Measurements from ENCODE around the gene CD79B. TPM values are rescaled to one million over a fixed set of nuclear protein-coding genes. Genes with fewer than 3 reads are reported as not detected.
A peak's percentile ranks its signal among the peaks of the same experiment; 100 is the strongest.
"Not testable (repeated sequence)": the region's sequence is repeated elsewhere in the genome, so short reads cannot be mapped to it uniquely, and the experiment has no call there.

The CD79B gene
- total RNA-seq, 2 experiments from 2014 or later, result 39.1 to 40.9 TPM

DNA sequence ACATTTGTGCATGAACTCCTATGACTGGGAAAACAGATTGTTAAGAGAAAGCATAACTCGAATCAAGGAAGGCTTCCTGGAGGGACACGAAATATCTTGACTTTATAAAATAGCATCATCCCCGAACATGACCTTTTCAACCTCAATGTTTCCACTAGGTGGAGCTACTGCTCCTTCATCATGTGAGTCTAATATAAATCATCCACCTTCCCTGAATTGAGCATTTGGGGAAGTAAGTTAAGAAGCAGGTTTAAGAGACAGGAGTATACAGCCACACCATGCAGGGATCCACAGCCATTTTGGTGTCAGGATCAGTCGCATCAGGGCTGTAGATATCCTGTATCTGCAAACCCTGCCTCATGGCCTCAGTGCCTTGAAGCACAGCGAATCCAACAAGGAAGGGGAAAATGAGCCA is 28.3 kb downstream of the CD79B start:
- POLR2A ChIA-PET; H3K27ac Mint-ChIP-seq; H3K36me3 Mint-ChIP-seq; DNase-seq; H3K9me3 Mint-ChIP-seq; intact Hi-C loops (cut with micrococcal nuclease); H3K27me3 Mint-ChIP-seq; H3K4me3 Mint-ChIP-seq: not testable (repeated sequence)
- H3K4me1 Mint-ChIP-seq (ENCODE audit: low read depth), result peaks cover 16% of the 10 kb centered on the region
- CTCF ChIA-PET, result interaction anchor here (0.8 to 4.7 kb wide), 11 partner anchors 8 to 355 kb away, joined by 3 to 28 read pairs (median 6); no protein-coding TSS in a partner anchor

DNA sequence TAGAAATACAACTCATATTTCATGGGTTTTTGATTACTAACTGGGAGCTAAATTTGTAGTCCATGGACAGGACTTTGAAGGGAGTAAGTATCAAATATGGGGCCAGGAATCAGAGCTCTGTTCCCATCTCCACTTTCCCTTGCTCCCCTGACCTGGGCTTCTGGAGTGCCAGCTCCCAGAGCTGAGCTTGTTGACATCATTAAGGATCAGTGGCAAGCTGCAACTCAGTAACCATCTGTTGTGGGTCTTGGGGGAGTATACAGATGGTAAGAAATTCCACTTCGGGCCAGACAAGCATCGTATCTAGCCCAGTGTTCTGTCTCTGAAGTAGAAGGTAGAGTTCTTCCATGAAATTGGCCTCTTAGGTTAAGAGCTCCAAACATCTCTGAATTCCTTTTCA is 30.2 kb downstream of the CD79B start:
- H3K9me3 Mint-ChIP-seq; H3K4me3 Mint-ChIP-seq; H3K36me3 Mint-ChIP-seq; H3K27me3 Mint-ChIP-seq; H3K27ac Mint-ChIP-seq; POLR2A ChIA-PET; DNase-seq; intact Hi-C loops (cut with micrococcal nuclease): not testable (repeated sequence)
- H3K4me1 Mint-ChIP-seq (ENCODE audit: low read depth), result peaks cover 19% of the 10 kb centered on the region
- CTCF ChIA-PET, result interaction anchor here (0.6 to 4.7 kb wide), 9 partner anchors 10 to 270 kb away, joined by 3 to 28 read pairs (median 16); partner anchors contain the start of gene GH1

DNA sequence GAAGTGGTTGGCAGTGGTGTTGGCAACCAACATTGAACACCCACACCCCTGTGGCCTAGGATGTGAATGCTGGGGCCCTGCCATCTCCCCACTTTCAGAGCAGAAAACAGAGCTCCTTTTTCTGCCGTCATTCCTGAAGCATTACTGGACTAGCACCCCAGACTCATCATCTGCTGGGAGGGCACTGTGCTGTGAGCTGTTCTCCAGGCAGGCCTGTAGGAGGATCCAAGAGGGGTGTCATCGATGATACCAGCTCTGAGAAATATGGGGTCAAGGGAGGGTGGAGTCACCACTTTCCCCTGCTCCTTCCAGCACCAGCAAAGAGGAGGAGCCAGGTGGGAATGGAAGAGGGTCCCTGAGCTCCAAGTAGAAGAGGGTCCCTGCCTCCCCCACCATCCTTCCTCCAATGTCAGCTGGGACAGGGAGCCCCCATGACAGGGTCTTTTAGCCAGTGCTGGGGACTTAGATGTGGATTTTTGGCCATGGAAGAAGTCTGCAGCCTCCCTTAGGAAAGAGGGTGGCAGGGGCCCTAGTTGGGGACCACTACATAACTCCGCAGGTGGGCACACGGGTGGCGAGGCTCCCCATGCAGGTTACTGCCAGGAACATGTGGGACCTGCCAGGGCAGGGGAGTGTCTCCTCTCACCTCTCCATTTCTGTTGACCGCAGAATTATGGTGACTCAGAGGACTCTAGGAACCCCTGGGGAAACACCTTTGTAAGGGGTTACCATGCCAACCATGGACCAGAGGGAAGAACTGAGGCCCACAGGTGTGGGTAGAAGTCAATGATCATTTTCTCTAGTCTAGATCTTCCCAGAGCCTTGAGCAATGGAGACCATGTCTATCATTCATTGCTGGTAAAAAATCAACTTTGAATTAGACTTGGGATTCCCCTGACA is 33.0 kb downstream of the CD79B start:
- H3K27me3 Mint-ChIP-seq, POLR2A ChIA-PET, H3K9me3 Mint-ChIP-seq, H3K4me3 Mint-ChIP-seq, H3K27ac Mint-ChIP-seq, H3K36me3 Mint-ChIP-seq: not testable (repeated sequence)
- CTCF ChIA-PET, result interaction anchor here (0.9 to 1.1 kb wide), 2 partner anchors 9 to 47 kb away, joined by 4 to 7 read pairs; no protein-coding TSS in a partner anchor
- H3K4me1 Mint-ChIP-seq (ENCODE audit: low read depth), result peaks cover 19% of the 10 kb centered on the region
- peak; percentile 74 for DNase-seq
- intact Hi-C loops (cut with micrococcal nuclease), result loop anchor here (5.0 kb wide), 1 partner anchor 128 kb away; no protein-coding TSS in a partner anchor

DNA sequence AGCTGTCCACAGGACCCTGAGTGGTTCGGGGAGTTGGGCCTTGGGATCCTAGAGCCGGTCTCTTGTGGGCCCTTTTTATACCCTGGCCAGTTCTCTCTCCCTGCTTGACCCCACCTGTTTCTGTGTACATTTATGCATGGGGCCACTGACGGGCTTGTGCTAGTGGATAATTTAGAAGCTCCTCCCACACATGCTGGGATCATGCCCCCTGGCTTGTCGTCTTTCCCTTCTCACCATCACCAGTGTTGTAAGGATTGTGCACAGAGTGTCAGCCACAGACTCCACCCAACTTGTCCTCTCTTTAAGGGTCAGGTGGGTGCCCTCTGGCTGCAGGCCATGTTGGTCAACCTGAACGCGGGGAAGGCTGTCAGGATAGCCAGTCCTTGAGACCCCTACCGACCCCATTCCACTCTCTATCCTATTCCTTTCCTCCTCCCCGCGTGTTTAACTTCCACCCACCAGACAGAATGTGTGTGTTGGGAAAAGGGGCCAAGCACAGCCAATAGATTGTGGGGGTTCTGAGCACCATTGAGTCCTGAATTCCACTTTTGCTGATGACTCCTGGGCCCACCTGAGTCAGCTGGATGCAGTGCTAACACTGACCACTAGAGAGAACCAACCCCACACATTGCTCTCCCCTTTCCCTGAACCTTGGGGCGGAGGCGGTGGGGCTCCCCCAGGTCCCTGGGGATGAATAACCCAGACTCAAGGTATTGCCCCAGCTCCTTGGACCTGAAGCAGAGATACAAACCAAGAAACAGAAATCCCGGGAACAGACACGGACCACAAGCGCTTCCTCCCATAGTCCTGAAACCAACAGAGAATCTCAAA is 35.4 kb downstream of the CD79B start, which contains the start of gene CSH1:
CSH1 (minus strand) TSS at position 51 of the 831 bp plus-strand sequence. CDS start 63 bp downstream, outside the sequence.
- intact Hi-C loops (cut with micrococcal nuclease), result loop anchor here (5.0 kb wide), 1 partner anchor 131 kb away; no protein-coding TSS in a partner anchor
- H3K27me3 Mint-ChIP-seq, POLR2A ChIA-PET, H3K36me3 Mint-ChIP-seq, H3K4me3 Mint-ChIP-seq, DNase-seq, H3K27ac Mint-ChIP-seq, H3K9me3 Mint-ChIP-seq: not testable (repeated sequence)
- CTCF ChIA-PET, result interaction anchor here (0.6 kb wide), 1 partner anchor 420 kb away, joined by 5 read pairs; no protein-coding TSS in a partner anchor
- H3K4me1 Mint-ChIP-seq (ENCODE audit: low read depth), result peaks cover 15% of the 10 kb centered on the region

DNA sequence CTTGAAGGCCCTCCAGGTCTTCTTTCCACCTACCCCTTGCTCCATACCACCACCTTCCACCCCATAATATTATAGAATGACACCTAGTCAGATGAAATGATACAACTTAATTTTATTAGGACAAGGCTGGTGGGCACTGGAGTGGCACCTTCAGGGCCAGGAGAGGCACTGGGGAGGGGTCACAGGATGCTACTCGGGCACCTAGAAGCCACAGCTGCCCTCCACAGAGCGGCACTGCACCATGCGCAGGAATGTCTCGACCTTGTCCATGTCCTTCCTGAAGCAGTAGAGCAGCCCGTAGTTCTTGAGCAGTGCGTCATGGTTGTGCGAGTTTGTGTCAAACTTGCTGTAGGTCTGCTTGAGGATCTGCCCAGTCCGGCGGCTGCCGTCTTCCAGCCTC is 37.3 kb downstream of the CD79B start:
- H3K9me3 Mint-ChIP-seq, DNase-seq, H3K4me3 Mint-ChIP-seq, POLR2A ChIA-PET, H3K27me3 Mint-ChIP-seq, H3K36me3 Mint-ChIP-seq, CTCF ChIA-PET, H3K27ac Mint-ChIP-seq: not testable (repeated sequence)
- intact Hi-C loops (cut with micrococcal nuclease), result loop anchor here (5.0 kb wide), 1 partner anchor 132 kb away; no protein-coding TSS in a partner anchor
- peaks cover 13% of the 10 kb centered on the region for H3K4me1 Mint-ChIP-seq (ENCODE audit: low read depth)

DNA sequence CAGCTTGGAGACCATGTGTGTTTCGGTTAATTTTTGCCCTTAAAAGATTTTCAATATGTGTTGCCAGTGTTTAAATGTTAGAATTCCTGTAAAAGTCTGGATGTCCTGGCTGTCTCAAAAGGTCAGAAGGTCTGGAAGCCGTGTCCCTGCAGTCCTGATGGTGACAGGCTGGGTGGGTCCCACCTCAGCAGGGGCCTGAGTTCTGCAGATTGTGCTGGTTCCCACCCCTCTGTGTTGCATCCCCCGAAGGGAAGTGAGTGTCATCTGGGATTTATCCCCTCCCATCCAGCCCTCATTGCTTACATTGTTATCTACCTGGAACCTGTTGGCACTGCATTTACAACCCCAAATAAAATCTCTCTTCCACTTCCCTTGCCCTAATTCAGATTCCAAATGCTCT is 38.1 kb downstream of the CD79B start:
- H3K4me1 Mint-ChIP-seq (ENCODE audit: low read depth); intact Hi-C loops (cut with micrococcal nuclease); H3K4me3 Mint-ChIP-seq; H3K9me3 Mint-ChIP-seq; H3K27ac Mint-ChIP-seq; DNase-seq; H3K27me3 Mint-ChIP-seq; H3K36me3 Mint-ChIP-seq; POLR2A ChIA-PET: not testable (repeated sequence)
- CTCF ChIA-PET, result interaction anchor here (5.2 kb wide), 1 partner anchor 17 kb away, joined by 18 read pairs; the partner anchor contains the start of gene CSHL1

DNA sequence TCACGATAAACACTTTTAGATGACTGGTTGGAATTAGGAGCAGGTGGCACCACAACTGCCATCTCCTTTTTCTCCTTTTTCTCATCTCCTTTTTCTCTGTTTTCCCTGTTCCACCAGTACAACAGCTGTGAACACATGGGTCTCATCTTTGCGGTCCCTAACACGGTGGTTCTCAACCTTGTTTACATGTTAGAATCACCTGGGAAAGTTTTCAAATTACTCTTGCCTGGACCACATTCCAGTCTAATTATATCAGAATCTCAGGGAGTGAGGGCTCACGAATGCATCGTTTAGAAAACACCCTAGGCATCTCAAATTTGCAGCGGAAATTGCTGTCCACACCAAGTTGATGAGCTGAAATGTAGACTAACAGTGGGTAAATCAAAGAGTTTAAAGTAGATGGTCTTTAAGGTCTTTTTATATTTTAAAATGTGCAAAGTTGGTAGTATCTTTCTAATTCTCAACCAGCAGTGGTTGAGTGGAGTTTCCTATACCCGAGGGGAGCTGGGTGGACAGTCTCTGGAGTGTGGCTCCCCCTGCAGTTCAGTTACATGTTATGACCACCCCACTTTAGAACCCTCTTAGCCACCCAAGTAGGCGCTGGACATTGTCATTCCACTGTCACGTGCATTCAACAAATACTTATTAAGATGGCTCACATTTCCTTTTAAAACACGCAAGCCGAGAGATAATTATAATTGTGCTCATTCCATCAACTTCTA is 39.7 kb downstream of the CD79B start:
- H3K36me3 Mint-ChIP-seq; H3K9me3 Mint-ChIP-seq; DNase-seq; H3K4me3 Mint-ChIP-seq; H3K27ac Mint-ChIP-seq; H3K4me1 Mint-ChIP-seq (ENCODE audit: low read depth); POLR2A ChIA-PET; H3K27me3 Mint-ChIP-seq; intact Hi-C loops (cut with micrococcal nuclease): not testable (repeated sequence)
- CTCF ChIA-PET, result interaction anchor here (0.6 to 5.2 kb wide), 7 partner anchors 11 to 600 kb away, joined by 3 to 21 read pairs (median 4); partner anchors contain the start of gene CSHL1

DNA sequence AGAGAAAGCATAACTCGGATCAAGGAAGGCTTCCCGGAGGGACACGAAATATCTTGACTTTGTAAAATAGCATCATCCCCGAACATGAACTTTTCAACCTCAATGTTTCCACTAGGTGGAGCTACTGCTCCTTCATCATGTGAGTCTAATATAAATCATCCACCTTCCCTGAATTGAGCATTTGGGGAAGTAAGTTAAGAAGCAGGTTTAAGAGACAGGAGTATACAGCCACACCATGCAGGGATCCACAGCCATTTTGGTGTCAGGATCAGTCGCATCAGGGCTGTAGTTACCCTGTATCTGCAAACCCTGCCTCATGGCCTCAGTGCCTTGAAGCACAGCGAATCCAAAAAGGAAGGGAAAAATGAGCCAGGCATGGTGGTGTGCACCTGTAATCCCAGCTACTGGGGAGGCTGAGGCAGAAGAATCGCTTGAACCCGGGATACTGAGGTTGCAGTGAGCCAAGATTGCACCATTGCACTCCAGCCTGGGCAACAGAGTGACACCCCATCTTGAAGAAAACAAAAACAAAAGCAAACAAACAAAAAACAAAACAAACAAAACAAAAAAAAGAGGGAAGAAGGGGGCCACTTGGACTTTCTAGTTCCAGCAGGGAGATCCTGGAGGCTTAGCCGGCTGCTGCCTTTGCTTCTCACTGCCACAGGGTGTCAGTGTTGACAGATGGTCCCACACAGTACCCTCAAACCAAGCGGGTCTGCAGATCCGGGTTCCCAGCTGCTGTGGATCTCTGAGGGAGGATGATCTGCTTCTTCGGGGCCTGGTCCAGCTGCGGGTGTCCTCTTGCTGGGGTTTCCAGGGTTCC is 42.9 kb downstream of the CD79B start:
- H3K9me3 Mint-ChIP-seq; POLR2A ChIA-PET; intact Hi-C loops (cut with micrococcal nuclease); DNase-seq; H3K4me3 Mint-ChIP-seq; H3K4me1 Mint-ChIP-seq (ENCODE audit: low read depth); H3K27me3 Mint-ChIP-seq; H3K36me3 Mint-ChIP-seq; H3K27ac Mint-ChIP-seq: not testable (repeated sequence)
- CTCF ChIA-PET, result interaction anchor here (0.6 to 5.2 kb wide), 12 partner anchors 9 to 1864 kb away, joined by 3 to 21 read pairs (median 7); partner anchors contain the start of gene CSHL1

DNA sequence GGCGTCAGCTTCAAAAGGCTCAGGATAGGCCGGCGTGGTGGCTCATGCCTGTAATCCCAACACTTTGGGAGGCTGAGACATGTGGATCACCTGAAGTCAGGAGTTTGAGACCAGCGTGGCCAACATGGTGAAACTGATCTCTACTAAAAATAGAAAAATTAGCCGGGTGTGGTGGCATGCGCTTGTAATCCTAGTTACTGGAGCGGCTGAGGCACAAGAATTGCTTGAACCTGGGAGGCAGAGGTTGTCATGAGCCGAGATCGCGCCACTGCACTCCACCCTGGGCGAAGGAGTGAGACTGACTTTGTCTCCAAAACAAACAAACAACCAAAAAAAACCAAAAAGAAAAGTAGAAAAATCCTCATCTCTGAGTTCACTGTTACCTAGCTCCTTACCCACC is 47.0 kb downstream of the CD79B start:
- H3K9me3 Mint-ChIP-seq; intact Hi-C loops (cut with micrococcal nuclease); H3K4me1 Mint-ChIP-seq (ENCODE audit: low read depth); H3K36me3 Mint-ChIP-seq; H3K4me3 Mint-ChIP-seq; DNase-seq; H3K27ac Mint-ChIP-seq; H3K27me3 Mint-ChIP-seq; POLR2A ChIA-PET: not testable (repeated sequence)
- CTCF ChIA-PET, result interaction anchor here (0.6 kb wide), 1 partner anchor 12 kb away, joined by 4 read pairs; no protein-coding TSS in a partner anchor

DNA sequence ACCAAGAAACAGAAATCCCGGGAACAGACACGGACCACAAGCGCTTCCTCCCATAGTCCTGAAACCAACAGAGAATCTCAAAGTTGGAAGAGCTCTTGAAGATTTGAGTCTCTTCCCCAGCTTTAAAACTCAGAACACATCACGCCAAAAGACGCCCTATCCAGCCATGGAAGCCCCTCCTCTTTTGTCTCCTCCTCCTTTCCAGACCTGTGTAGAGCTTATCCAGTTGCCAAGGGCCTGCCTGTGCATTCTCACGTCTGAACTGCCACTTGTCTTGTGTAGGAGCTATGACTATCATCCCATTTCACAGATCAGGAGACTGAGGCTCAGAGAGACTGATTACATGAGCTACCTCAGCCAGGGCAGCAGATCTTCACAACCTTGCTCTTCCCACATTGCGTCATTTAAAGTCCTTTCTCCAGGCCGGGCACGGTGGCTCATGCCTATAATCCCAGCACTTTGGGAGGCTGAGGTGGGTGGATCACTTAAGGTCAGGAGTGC is 49.5 kb downstream of the CD79B start:
- DNase-seq; H3K4me3 Mint-ChIP-seq; H3K4me1 Mint-ChIP-seq (ENCODE audit: low read depth); H3K36me3 Mint-ChIP-seq; H3K27me3 Mint-ChIP-seq; H3K27ac Mint-ChIP-seq; intact Hi-C loops (cut with micrococcal nuclease); H3K9me3 Mint-ChIP-seq: not testable (repeated sequence)
- POLR2A ChIA-PET, result interaction anchor here (0.6 kb wide), 1 partner anchor 112 kb away, joined by 3 read pairs; no protein-coding TSS in a partner anchor
- CTCF ChIA-PET, result interaction anchor here (0.8 to 2.1 kb wide), 6 partner anchors 24 to 408 kb away, joined by 3 to 6 read pairs (median 4); partner anchors contain the start of gene CSHL1
